ENCODE results near the gene SGTB. TPM values are rescaled to one million over a fixed set of nuclear protein-coding genes. Genes with fewer than 3 reads are reported as not detected.
"Not testable (repeated sequence)": the region's sequence is repeated elsewhere in the genome, so short reads cannot be mapped to it uniquely, and the experiment has no call there.

The SGTB gene
- total and polyA plus RNA-seq, 7 donors: 0.91 to 7.6 (median 3.8) TPM

- H3K27ac ChIP-seq: no peak overlapping the region
- TF ChIP-seq, protein P1, sequence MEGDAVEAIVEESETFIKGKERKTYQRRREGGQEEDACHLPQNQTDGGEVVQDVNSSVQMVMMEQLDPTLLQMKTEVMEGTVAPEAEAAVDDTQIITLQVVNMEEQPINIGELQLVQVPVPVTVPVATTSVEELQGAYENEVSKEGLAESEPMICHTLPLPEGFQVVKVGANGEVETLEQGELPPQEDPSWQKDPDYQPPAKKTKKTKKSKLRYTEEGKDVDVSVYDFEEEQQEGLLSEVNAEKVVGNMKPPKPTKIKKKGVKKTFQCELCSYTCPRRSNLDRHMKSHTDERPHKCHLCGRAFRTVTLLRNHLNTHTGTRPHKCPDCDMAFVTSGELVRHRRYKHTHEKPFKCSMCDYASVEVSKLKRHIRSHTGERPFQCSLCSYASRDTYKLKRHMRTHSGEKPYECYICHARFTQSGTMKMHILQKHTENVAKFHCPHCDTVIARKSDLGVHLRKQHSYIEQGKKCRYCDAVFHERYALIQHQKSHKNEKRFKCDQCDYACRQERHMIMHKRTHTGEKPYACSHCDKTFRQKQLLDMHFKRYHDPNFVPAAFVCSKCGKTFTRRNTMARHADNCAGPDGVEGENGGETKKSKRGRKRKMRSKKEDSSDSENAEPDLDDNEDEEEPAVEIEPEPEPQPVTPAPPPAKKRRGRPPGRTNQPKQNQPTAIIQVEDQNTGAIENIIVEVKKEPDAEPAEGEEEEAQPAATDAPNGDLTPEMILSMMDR (IDR thresholded peaks at IDR 0.05): no peak
- no peak overlapping the region for H3K4me3 ChIP-seq
- DNase-seq (no peak), ATAC-seq (no peak)
- H3K27me3 ChIP-seq (ENCODE audit: insufficient read depth in 3 of 3, low read length in 2 of 3): no peaks in the 10 kb centered on the region
- no peaks in the 10 kb centered on the region for H3K36me3 ChIP-seq (ENCODE audit: insufficient read depth in 1 of 2, low read depth in 1 of 2)
- no peaks in the 10 kb centered on the region for H3K4me1 ChIP-seq
- no peaks in the 10 kb centered on the region for H3K9me3 ChIP-seq
- intact Hi-C loops (cut with DNase I): loop anchor here in 1 of 2 donors (10.0 kb wide), 1 partner anchor 406 kb away; the partner anchor contains the start of gene SREK1
Observed at GRCh38 chr5:65739162-65739561, 17.3 kb upstream of the SGTB start.

DNA sequence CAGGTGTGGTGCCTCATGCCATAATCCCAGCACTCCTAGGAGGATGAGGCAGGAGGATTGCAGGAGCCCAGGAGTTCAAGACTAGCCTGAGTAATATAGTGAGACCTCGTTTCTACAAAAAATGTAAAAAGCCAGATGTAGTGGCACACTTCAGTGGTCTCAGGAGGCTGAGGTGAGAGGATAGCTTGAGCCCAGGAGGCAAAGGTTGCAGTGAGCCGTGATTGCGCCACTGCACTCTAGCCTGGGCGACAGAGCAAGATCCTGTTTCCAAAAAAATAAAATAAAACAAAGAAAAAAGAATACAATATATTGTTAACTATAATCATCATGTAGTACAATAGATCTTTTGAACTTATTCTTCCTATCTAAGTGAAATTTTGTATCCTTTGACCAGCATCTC is 16.4 kb upstream of the SGTB start:
- ATAC-seq (no peak), DNase-seq (no peak)
- Histone ChIP-seq H3K36me3 (ENCODE audit: insufficient read depth in 1 of 2, low read depth in 1 of 2) (no peaks in the 10 kb centered on the region), H3K4me3 (no peak overlapping the region), H3K9me3 (no peaks in the 10 kb centered on the region), H3K27ac (no peak overlapping the region), H3K4me1 (no peaks in the 10 kb centered on the region), H3K27me3 (ENCODE audit: insufficient read depth in 3 of 3, low read length in 2 of 3) (no peaks in the 10 kb centered on the region)
- TF ChIP-seq, protein P1 (IDR thresholded peaks at IDR 0.05): no peak
- intact Hi-C loops (cut with DNase I): loop anchor here in 1 of 2 donors (10.0 kb wide), 1 partner anchor 406 kb away; the partner anchor contains the start of gene SREK1
- WGBS, 3 donors: 84 to 89% (median 88%) methylated on average over 4 of the region's 4 CpGs

GRCh38 chr5:65737842-65738241 is 15.9 kb upstream of the SGTB start:
- no peaks in the 10 kb centered on the region for H3K4me1 ChIP-seq
- 91 to 92% (median 92%) methylated on average over 7 of the region's 7 CpGs for WGBS, 3 donors
- no peak overlapping the region for H3K4me3 ChIP-seq
- DNase-seq: no peak
- intact Hi-C loops (cut with DNase I): loop anchor here in 1 of 2 donors (10.0 kb wide), 1 partner anchor 407 kb away; the partner anchor contains the start of gene SREK1
- H3K27ac ChIP-seq: no peak overlapping the region
- no peaks in the 10 kb centered on the region for H3K9me3 ChIP-seq
- no peaks in the 10 kb centered on the region for H3K36me3 ChIP-seq (ENCODE audit: insufficient read depth in 1 of 2, low read depth in 1 of 2)
- no peaks in the 10 kb centered on the region for H3K27me3 ChIP-seq (ENCODE audit: insufficient read depth in 3 of 3, low read length in 2 of 3)
- TF ChIP-seq, protein P1 (IDR thresholded peaks at IDR 0.05): no peak
- ATAC-seq: no peak

DNA sequence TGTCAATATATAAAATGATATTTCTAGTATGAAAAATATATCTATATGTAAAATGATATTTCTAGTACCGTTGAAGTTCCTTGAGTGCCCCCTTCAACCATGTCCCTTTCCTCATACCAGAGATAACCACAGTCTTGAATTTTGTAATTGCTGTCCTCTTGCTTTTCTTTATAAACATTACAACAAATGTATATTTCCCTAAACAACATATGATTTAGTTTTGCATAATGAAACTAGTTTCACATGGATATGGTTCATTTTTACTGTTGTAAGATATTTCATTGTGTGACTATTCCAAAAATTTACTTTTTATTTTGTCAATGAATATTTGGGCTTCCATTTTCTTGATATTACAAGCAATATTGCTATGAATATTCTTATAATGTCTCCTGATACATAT is 14.1 kb upstream of the SGTB start:
- intact Hi-C loops (cut with DNase I): loop anchor here in 1 of 2 donors (10.0 kb wide), 1 partner anchor 409 kb away; the partner anchor contains the start of gene SREK1
- Histone ChIP-seq H3K27me3 (ENCODE audit: insufficient read depth in 3 of 3, low read length in 2 of 3) (no peaks in the 10 kb centered on the region), H3K9me3 (no peaks in the 10 kb centered on the region), H3K4me3 (no peak overlapping the region), H3K27ac (no peak overlapping the region), H3K4me1 (no peaks in the 10 kb centered on the region), H3K36me3 (ENCODE audit: insufficient read depth in 1 of 2, low read depth in 1 of 2) (no peaks in the 10 kb centered on the region)
- WGBS, 3 donors: 76 to 92% (median 88%) methylated on average over 1 of the region's 1 CpG
- TF ChIP-seq, protein P1 (IDR thresholded peaks at IDR 0.05): no peak
- DNase-seq: no peak
- ATAC-seq: no peak

GRCh38 chr5:65734921-65735320 is 13.0 kb upstream of the SGTB start:
- intact Hi-C loops (cut with DNase I): loop anchor here in 1 of 2 donors (10.0 kb wide), 1 partner anchor 410 kb away; the partner anchor contains the start of gene SREK1
- ATAC-seq (no peak), DNase-seq (no peak)
- Histone ChIP-seq H3K9me3 (no peaks in the 10 kb centered on the region), H3K27me3 (ENCODE audit: insufficient read depth in 3 of 3, low read length in 2 of 3) (no peaks in the 10 kb centered on the region), H3K27ac (no peak overlapping the region), H3K4me3 (no peak overlapping the region), H3K36me3 (ENCODE audit: insufficient read depth in 1 of 2, low read depth in 1 of 2) (no peaks in the 10 kb centered on the region), H3K4me1 (no peaks in the 10 kb centered on the region)
- TF ChIP-seq, protein P1 (IDR thresholded peaks at IDR 0.05): no peak
- WGBS, 3 donors: 92% methylated on average over 1 of the region's 1 CpG

DNA sequence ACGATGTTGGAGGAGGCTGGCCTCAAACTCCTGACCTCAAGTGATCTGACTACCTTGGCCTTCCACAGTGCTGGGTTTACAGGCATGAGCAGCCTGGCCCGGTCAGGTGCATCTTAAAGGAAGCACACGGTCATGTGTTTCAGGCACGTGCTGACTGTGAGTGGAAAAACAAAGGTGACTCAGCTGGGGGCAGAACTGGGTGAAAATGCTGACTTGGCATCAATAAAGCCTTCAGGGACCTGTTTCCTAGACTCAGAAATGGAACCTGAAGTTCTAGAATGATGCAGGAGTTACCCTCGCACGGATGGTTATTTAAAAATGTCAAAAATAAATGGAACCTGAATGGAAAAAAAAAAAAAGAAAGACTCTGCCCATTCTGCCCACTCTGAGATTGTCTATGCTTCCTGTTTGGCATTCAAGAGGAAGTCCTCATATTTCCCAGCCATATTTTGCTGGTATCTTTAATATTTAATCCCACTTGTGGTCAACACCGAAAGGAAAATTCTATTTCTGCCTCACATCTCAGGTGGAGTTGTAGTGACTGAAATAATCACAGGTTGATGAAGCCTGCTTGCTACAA is 12.4 kb upstream of the SGTB start:
- not testable (repeated sequence) for H3K4me1 ChIP-seq; DNase-seq; H3K27ac ChIP-seq; H3K27me3 ChIP-seq (ENCODE audit: insufficient read depth in 3 of 3, low read length in 2 of 3); ATAC-seq; H3K4me3 ChIP-seq; H3K36me3 ChIP-seq (ENCODE audit: insufficient read depth in 1 of 2, low read depth in 1 of 2); H3K9me3 ChIP-seq
- intact Hi-C loops (cut with DNase I): loop anchor here in 1 of 2 donors (10.0 kb wide), 1 partner anchor 411 kb away; the partner anchor contains the start of gene SREK1
- 74 to 77% (median 76%) methylated on average over 7 of the region's 7 CpGs for WGBS, 3 donors

DNA sequence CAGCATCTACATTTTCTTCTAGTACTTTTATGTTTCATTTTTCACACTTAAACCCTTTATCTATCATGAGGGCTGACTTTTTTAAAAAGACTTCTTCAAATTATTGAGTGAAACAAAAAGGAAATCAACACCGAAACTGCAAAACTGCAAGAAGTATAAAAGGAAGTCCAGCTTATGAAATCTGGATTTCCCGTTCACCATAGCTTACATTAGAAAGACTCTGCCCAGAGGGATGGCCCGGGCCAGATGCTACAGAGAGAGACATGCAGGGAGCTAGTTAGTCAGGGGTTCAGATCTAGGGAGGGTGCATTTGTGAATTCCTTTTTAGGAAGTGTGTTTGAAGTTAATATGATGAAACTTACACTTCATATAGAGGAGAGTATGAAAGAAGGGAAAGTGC is 10.1 kb upstream of the SGTB start:
- DNase-seq: peak in 1 of 2 donors; percentile 54
- intact Hi-C loops (cut with DNase I): loop anchor here in 1 of 2 donors (10.0 kb wide), 1 partner anchor 413 kb away; the partner anchor contains the start of gene SREK1
- WGBS, 3 donors: 89 to 94% (median 93%) methylated on average over 3 of the region's 3 CpGs
- not testable (repeated sequence) for H3K27me3 ChIP-seq (ENCODE audit: insufficient read depth in 3 of 3, low read length in 2 of 3); H3K4me1 ChIP-seq; H3K36me3 ChIP-seq (ENCODE audit: insufficient read depth in 1 of 2, low read depth in 1 of 2); H3K27ac ChIP-seq; H3K9me3 ChIP-seq; H3K4me3 ChIP-seq; ATAC-seq
